ENCODE data around the gene ZNF283.

The ZNF283 gene

DNA sequence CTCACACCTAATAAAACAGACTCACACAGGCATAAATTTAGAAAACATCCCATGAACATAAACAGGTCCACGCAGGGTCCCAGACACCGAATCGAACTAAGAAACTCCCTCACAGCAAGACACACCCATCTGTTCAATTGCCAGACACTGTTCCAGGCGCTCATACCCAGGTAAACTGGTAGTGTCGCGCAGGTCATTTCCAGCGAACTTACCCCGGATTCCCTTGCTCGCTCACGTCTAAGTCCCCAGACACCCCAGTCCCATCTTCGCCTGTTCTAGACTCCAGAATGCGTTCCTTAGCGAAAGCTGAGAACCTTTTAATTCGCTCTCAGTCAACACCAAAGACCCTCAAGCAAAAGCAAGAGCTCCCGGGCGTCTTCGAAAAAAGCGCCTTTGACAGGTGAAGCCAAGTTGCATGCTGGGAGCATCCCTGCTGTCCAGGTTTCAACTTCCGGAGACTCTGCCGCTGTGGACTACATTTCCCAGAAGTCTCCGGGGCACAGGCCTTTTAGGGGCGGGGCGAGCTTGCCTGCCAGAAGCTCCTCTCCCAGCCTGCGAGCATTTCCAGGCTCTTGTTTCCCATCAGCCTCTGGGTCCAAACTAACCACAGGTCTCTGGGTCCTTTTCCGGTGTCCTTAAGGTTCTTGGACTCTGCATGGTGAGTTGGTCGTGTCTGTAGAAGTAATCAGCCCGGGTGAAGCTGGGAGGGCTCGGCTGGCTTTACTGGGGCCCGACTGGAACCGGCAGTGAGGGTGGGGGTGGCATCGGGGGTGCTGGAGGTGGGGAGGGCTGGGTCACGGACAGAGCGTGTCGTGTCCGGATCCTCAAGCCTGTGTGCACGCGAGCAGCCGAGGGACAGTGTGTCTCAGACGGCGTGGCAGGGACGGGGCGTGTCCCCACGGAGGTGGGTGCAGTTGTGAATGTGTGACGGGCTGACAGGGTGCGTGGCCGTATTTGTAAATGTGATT lies at the start of gene ZNF283:
Gene ZNF283, plus strand, starts transcription at position 535 of the 968 bp plus-strand sequence. CDS start 6,184 bp downstream, outside the sequence.
- TF ChIP-seq, protein P1, sequence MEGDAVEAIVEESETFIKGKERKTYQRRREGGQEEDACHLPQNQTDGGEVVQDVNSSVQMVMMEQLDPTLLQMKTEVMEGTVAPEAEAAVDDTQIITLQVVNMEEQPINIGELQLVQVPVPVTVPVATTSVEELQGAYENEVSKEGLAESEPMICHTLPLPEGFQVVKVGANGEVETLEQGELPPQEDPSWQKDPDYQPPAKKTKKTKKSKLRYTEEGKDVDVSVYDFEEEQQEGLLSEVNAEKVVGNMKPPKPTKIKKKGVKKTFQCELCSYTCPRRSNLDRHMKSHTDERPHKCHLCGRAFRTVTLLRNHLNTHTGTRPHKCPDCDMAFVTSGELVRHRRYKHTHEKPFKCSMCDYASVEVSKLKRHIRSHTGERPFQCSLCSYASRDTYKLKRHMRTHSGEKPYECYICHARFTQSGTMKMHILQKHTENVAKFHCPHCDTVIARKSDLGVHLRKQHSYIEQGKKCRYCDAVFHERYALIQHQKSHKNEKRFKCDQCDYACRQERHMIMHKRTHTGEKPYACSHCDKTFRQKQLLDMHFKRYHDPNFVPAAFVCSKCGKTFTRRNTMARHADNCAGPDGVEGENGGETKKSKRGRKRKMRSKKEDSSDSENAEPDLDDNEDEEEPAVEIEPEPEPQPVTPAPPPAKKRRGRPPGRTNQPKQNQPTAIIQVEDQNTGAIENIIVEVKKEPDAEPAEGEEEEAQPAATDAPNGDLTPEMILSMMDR (IDR thresholded peaks at IDR 0.05; ENCODE audit: low read depth, low read length) = no peak
- peak within 1 kb of the TSS; percentile 73 for H3K4me3 ChIP-seq (ENCODE audit: low read depth, low read length)

DNA sequence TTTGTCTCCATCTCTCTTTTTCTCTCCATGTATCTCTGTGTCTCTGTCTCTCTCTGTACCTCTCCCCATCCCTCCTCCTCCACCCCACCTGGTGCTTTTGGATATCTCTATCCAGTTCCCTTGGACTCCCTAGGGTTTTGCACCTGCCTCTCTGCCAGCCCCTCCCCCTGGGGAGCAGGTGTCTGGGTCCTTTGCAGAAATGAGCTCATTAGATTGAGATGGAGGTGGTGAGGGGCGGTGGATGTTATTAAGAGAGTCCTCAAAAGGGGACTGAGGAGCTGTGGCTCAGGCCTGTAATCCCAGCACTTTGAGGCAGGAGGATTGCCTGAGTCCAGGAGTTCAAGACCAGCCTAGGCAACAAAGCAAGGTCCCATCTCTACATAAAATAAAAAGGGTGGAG lies 48.5 kb upstream of the ZNF283 start:
- TF ChIP-seq, protein P1 (IDR thresholded peaks at IDR 0.05; ENCODE audit: low read depth, low read length) = no peak
- H3K4me3 ChIP-seq (ENCODE audit: low read depth, low read length) = no peak overlapping the region

DNA sequence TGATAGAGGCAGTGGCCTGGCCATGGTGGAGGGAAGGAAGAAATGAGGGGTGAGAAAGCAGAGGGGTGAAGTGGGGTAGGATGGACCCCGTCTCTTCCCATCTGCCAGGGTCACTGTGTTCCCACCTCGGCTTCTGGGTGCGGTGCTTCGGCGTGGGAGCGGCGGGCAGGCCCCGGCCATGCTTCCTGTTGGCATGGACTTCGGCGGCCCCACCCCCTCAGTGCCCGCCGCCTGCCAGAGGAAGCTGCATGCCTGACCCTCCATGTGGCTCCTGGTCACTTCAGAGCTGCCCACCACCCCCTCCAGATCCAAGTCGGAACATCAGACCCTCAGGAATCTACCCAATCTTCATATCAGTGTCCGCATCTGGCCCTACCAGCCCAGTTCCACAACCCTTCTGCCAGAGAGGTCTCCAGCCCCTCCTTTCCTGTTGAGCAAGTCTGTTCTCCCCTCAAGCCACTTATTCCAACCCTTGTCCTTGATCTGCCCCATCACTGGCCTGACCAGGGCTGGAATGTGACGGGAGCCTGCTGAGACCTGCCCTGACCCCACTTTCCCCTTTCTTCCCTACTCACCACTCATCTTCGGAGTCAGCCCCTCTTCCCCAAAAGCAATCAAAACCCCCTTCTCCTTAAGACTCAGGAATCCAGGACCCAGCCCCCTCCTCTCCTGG lies 47.8 kb upstream of the ZNF283 start:
- no peak overlapping the region for H3K4me3 ChIP-seq (ENCODE audit: low read depth, low read length)
- TF ChIP-seq, protein P1 (IDR thresholded peaks at IDR 0.05; ENCODE audit: low read depth, low read length) = no peak

DNA sequence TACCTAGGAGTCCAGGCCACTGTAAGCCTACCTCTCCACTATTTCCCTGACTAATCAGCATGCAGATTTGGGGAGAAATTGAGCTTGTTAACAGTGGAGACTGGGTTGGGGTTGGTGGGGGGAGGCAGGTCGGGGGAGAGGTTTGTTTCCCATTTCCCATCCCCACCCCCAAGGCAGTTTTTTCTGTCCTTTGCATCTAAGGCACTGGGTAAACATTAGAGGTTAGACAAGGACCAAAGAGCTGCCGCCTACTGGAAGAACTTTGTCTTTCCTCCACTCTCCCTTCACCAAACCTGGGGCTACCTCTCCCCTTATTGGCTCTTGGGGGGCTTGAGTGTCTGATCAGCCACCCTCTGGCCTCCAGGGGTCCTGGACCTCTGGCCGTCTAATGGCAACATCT lies 47.3 kb upstream of the ZNF283 start:
- no peak overlapping the region for H3K4me3 ChIP-seq (ENCODE audit: low read depth, low read length)
- TF ChIP-seq, protein P1 (IDR thresholded peaks at IDR 0.05; ENCODE audit: low read depth, low read length) = no peak

DNA sequence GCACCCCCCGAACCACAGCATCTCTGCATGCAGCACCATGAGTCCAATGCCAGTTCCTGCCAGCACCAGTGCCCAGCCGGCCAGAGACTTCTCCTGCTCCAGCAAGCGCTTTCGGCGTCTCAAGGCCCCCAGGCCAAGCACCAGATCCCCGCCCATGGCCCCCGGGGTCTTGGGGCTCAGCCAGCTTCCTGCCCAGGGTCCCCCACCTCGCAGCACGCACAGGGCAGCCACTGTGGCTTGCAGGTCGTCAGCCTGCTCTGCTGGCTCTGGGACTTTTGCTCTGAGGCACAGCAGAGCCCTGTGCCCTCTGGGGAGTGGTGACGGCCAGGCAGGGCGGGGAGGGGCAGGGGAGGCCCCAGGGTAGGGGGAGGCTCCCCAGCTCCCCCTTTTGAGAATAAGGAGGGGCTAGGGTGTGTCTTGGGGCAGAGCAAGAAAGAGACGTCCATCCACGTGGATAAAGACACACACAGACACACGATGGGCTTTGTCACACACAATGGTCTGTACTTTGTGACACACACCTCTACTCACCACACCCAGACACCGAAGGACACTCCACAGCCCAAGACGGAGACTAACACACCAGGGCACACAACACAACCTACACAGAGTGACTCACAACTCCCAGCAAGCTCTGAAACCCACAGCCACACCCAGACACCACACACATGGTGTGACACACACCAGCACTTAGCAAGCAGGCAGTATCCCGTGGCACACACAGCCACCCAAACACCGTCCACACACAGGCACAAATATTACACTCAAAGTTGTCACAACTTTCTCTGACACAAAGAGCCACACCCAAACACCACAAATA lies 46.2 kb upstream of the ZNF283 start, which contains the start of gene KCNN4:
Gene KCNN4, minus strand, starts transcription at position 268 of the 820 bp plus-strand sequence. Its CDS starts 112 bp downstream, at position 156.
- TF ChIP-seq, protein P1 (IDR thresholded peaks at IDR 0.05; ENCODE audit: low read depth, low read length) = no peak
- H3K4me3 ChIP-seq (ENCODE audit: low read depth, low read length) = no peak within 1 kb of the TSS

DNA sequence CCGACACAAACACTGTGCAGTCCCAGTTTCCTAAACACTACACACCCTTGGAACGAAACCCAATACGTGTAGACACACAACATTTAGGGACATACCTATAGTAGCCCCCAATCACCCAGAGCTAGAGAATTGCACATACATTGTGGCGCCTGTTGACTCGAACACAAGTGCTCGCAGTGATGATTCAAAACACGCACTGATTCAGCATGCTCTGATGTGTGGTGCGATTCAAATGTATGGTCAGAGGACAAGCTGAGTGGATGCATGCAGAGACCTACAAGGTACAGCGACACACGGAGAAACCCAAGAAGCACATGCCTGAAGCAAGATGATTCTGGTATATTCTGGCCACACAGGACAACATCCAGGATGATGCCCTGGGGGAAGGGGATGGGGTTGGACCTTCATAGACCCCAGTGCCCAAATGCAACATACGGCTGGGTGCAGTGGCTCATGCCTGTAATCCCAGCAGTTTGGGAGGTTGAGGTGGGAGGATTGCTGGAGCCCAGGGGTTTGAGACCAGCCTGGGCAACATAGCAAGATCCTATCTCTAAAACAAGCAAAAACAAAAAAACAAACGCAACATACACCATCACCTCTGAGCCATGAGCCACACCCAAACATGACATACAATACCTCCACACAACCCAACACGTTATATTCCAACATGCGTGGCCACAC lies 45.4 kb upstream of the ZNF283 start:
- TF ChIP-seq, protein P1 (IDR thresholded peaks at IDR 0.05; ENCODE audit: low read depth, low read length) = no peak
- H3K4me3 ChIP-seq (ENCODE audit: low read depth, low read length) = no peak overlapping the region

Data from WI38 (cell line).